ENCODE data around the gene UBE2Q2.

DNA sequence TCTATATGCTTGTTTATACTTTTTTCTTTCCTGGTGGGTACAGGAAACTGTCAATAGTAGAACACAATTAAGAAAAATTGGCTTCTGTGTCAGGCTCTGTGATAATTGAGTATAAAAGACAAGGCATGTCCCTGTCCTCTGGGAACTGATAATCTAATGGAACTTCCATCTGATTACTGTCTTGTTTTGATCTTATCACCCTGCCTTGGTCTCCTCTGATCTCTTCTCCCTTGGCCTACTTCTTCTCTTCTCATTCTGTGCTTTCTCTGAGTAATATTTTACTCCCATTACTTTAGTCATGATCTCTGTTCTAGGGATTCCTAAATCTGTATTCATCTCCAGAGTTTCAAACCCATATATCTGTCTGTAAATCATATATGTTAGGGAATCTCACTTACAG lies 14.6 kb downstream of the UBE2Q2 start:
- TF ChIP-seq, protein P1, sequence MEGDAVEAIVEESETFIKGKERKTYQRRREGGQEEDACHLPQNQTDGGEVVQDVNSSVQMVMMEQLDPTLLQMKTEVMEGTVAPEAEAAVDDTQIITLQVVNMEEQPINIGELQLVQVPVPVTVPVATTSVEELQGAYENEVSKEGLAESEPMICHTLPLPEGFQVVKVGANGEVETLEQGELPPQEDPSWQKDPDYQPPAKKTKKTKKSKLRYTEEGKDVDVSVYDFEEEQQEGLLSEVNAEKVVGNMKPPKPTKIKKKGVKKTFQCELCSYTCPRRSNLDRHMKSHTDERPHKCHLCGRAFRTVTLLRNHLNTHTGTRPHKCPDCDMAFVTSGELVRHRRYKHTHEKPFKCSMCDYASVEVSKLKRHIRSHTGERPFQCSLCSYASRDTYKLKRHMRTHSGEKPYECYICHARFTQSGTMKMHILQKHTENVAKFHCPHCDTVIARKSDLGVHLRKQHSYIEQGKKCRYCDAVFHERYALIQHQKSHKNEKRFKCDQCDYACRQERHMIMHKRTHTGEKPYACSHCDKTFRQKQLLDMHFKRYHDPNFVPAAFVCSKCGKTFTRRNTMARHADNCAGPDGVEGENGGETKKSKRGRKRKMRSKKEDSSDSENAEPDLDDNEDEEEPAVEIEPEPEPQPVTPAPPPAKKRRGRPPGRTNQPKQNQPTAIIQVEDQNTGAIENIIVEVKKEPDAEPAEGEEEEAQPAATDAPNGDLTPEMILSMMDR (IDR thresholded peaks at IDR 0.05) = no peak
- TF ChIP-seq POLR2A (IDR thresholded peaks at IDR 0.05) = no peak
- TF ChIP-seq POLR2AphosphoS5 (IDR thresholded peaks at IDR 0.05) = no peak
- no peak for TF ChIP-seq EP300 (IDR thresholded peaks at IDR 0.05)

Data from suprapubic skin (tissue), 4 donors.